IMR-90 (cell line): ENCODE measurements around the gene MAML2. TPM values are rescaled to one million over a fixed set of nuclear protein-coding genes. Genes with fewer than 3 reads are reported as not detected.
A peak's percentile ranks its signal among the peaks of the same experiment; 100 is the strongest.

Source experiments
- ATAC-seq: fragments of 200-7000 bp; cut with Tn5 transposase; 2 replicates; pipeline ENCODE4 v1.9.1; 2020; ENCODE audit warnings: low read depth, mild to moderate bottlenecking, moderate library complexity
- BruUV-seq: library from RNA; stranded (reverse); fragments of 400-500 nt; replicated peaks from 2 replicates; lab custom pipeline; 2021; lab: Mats Ljungman, UMichigan
- CTCF ChIA-PET: fragments of 300-600 bp; formaldehyde crosslinking; extraction: SDS; loops from one replicate; lab custom pipeline; 2021; ENCODE audit warnings: antibody characterized with exemption; lab: Yijun Ruan, JAX
- POLR2A ChIA-PET: fragments of 300-600 bp; sonication (Branson Sonifier 250); formaldehyde crosslinking; loops from one replicate; lab custom pipeline; 2022; ENCODE audit warnings: antibody characterized with exemption; ENCODE audit not compliant: unreplicated experiment; lab: Charles Lee
- DNase-seq: peaks from one replicate; pipeline ENCODE4 v3.0.0; 2013
- H2AFZ ChIP-seq: replicated peaks from 2 replicates; pipeline ENCODE3; 2013; ENCODE audit warnings: low read length, mild to moderate bottlenecking; ENCODE audit not compliant: poor library complexity
- H2AK5ac ChIP-seq: 2 replicates; pipeline ENCODE4 v1.6.1; 2013; ENCODE audit warnings: low read depth, low read length, inconsistent platforms
- H2AK9ac ChIP-seq: replicated peaks from 2 replicates; pipeline ENCODE3; 2013; ENCODE audit warnings: mild to moderate bottlenecking, low read depth, low read length, moderate library complexity; ENCODE audit not compliant: poor library complexity
- H2BK120ac ChIP-seq: 2 replicates; pipeline ENCODE4 v1.6.1; 2013; ENCODE audit warnings: low read depth, low read length, inconsistent platforms
- H2BK15ac ChIP-seq: 3 replicates; pipeline ENCODE4 v1.6.1; 2013; ENCODE audit warnings: low read depth, low read length, inconsistent platforms
- H2BK20ac ChIP-seq: 2 replicates; pipeline ENCODE4 v1.6.1; 2013; ENCODE audit warnings: low read depth, mild to moderate bottlenecking, inconsistent platforms, low read length, moderate library complexity
- H2BK5ac ChIP-seq: 2 replicates; pipeline ENCODE4 v1.6.1; 2013; ENCODE audit warnings: mild to moderate bottlenecking, low read depth, low read length, inconsistent platforms; ENCODE audit not compliant: poor library complexity, severe bottlenecking
- H3K14ac ChIP-seq: replicated peaks from 2 replicates; pipeline ENCODE4 v1.6.1; 2013; ENCODE audit warnings: low read depth, low read length, inconsistent platforms
- H3K18ac ChIP-seq: 2 replicates; pipeline ENCODE4 v1.6.1; 2013; ENCODE audit warnings: low read depth, low read length, control low read depth
- H3K23ac ChIP-seq: 2 replicates; pipeline ENCODE4 v1.6.1; 2013; ENCODE audit warnings: low read depth, low read length, inconsistent platforms
- H3K27ac ChIP-seq: 2 replicates; pipeline ENCODE4 v1.5.1; 2013; ENCODE audit warnings: mild to moderate bottlenecking, control low read depth, low read length; ENCODE audit not compliant: insufficient read depth
- H3K27me3 ChIP-seq: 2 replicates; pipeline ENCODE4 v1.6.1; 2013; ENCODE audit warnings: low read length; ENCODE audit not compliant: control insufficient read depth, insufficient read depth
- H3K36me3 ChIP-seq: 2 replicates; pipeline ENCODE4 v1.6.1; 2013; ENCODE audit warnings: low read length, mixed read lengths; ENCODE audit not compliant: control insufficient read depth, insufficient read depth
- H3K4ac ChIP-seq: 2 replicates; pipeline ENCODE4 v1.6.1; 2013; ENCODE audit warnings: low read depth, low read length, inconsistent platforms
- H3K4me1 ChIP-seq: 2 replicates; pipeline ENCODE4 v1.6.1; 2013; ENCODE audit warnings: low read length, mixed read lengths; ENCODE audit not compliant: control insufficient read depth, insufficient read depth
- H3K4me2 ChIP-seq: 2 replicates; pipeline ENCODE4 v1.6.1; 2013; ENCODE audit warnings: low read depth, mild to moderate bottlenecking, control low read depth, low read length, moderate library complexity
- H3K4me3 ChIP-seq: 2 replicates; pipeline ENCODE4 v1.5.1; 2013; ENCODE audit warnings: low read depth, mild to moderate bottlenecking, control low read depth, low read length, moderate library complexity; ENCODE audit not compliant: insufficient read depth
- H3K56ac ChIP-seq: 2 replicates; pipeline ENCODE4 v1.6.1; 2013; ENCODE audit warnings: low read length, inconsistent platforms; ENCODE audit not compliant: insufficient read depth; ENCODE audit errors: extremely low read depth
- H3K79me1 ChIP-seq, 2 experiments: 2 replicates each; pipeline ENCODE4 v1.6.1; 2013; ENCODE audit warnings: low read length in 2 of 2, inconsistent platforms in 1 of 2, low read depth in 1 of 2
- H3K9ac ChIP-seq: 2 replicates; pipeline ENCODE4 v1.6.1; 2013; ENCODE audit warnings: low read depth, low read length, control low read depth
- H3K9me1 ChIP-seq: 2 replicates; pipeline ENCODE4 v1.6.1; 2013; ENCODE audit warnings: low read length, inconsistent platforms; ENCODE audit not compliant: insufficient read depth
- H3K9me3 ChIP-seq: 2 replicates; pipeline ENCODE4 v1.6.1; 2013; ENCODE audit warnings: low read length; ENCODE audit not compliant: control insufficient read depth, insufficient read depth
- H4K20me1 ChIP-seq: 2 replicates; pipeline ENCODE4 v1.6.1; 2013; ENCODE audit warnings: low read length, inconsistent platforms; ENCODE audit not compliant: insufficient read depth
- H4K5ac ChIP-seq: 2 replicates; pipeline ENCODE4 v1.6.1; 2013; ENCODE audit warnings: mild to moderate bottlenecking, low read depth, low read length, control low read depth
- H4K8ac ChIP-seq, 2 experiments: 2 replicates each; pipeline ENCODE4 v1.6.1; 2013; ENCODE audit warnings: low read depth in 2 of 2, low read length in 2 of 2, control low read depth in 1 of 2, inconsistent platforms in 1 of 2
- H4K91ac ChIP-seq: 2 replicates; pipeline ENCODE4 v1.6.1; 2013; ENCODE audit warnings: low read depth, low read length, inconsistent platforms; ENCODE audit not compliant: insufficient read depth
- BHLHE40 ChIP-seq: fragments of 150-350 bp; IDR thresholded peaks from 2 replicates; pipeline ENCODE4 v1.6.1; 2016; ENCODE audit warnings: mild to moderate bottlenecking, low read depth, low read length
- CEBPB ChIP-seq: IDR thresholded peaks from 2 replicates; pipeline ENCODE4 v1.6.1; 2012; ENCODE audit warnings: low read depth, low read length, improper control_type of control experiment
- FOS ChIP-seq: fragments of 150-350 bp; IDR thresholded peaks from 2 replicates; pipeline ENCODE4 v1.6.1; 2016; ENCODE audit warnings: low read depth, low read length
- MAFK ChIP-seq: IDR thresholded peaks from 2 replicates; pipeline ENCODE4 v1.6.1; 2012; ENCODE audit warnings: low read depth, low read length, improper control_type of control experiment
- MAZ ChIP-seq: IDR thresholded peaks from 2 replicates; pipeline ENCODE4 v1.6.1; 2012; ENCODE audit warnings: low read depth, mild to moderate bottlenecking, low read length, improper control_type of control experiment, moderate library complexity, borderline replicate concordance
- MXI1 ChIP-seq: IDR thresholded peaks from 2 replicates; pipeline ENCODE4 v1.6.1; 2012; ENCODE audit warnings: low read depth, mild to moderate bottlenecking, low read length, moderate library complexity, borderline replicate concordance
- POLR2A ChIP-seq: IDR thresholded peaks from 2 replicates; pipeline ENCODE4 v1.6.1; 2012; ENCODE audit warnings: mild to moderate bottlenecking, low read depth, low read length
- RAD21 ChIP-seq: IDR thresholded peaks from 2 replicates; pipeline ENCODE4 v1.6.1; 2012; ENCODE audit warnings: low read length, improper control_type of control experiment
- WGBS, 2 experiments: methylation state at CpG; one replicate each; pipeline versions ENCODE4 v1.1.5 to v1.1.7; 2013; ENCODE audit warnings: missing lambda C conversion rate in 2 of 2; ENCODE audit not compliant: insufficient read length in 1 of 2; ENCODE audit errors: extremely low coverage in 2 of 2; 5-methylcytosine and 5-hydroxymethylcytosine counted together
- dilution Hi-C: fragments of 300-500 bp; cut with HindIII; formaldehyde crosslinking; loops from one replicate; pipeline ENCODE4 v1.14.3; 2018; ENCODE audit warnings: low sequenced_read_pairs; ENCODE audit not compliant: unreplicated experiment
- in situ Hi-C: fragments of 300-500 bp; cut with MboI; formaldehyde crosslinking; loops from 3 replicates; pipeline ENCODE4 v1.14.3; 2019; ENCODE audit warnings: low sequenced_read_pairs, inconsistent platforms, mixed read lengths
- intact Hi-C: fragments of 100-400 bp; cut with micrococcal nuclease; formaldehyde crosslinking; loops from 2 replicates; pipeline ENCODE4 v1.10.0; 2022
- polyA plus RNA-seq, 3 experiments: library from polyadenylated mRNA; depleted of rRNA; stranded (reverse); fragments of >200 nt; gene quantifications; 2 replicates each; pipeline ENCODE4 v1.2.3, GENCODE V29; 2012; ENCODE audit warnings: low replicate concordance in 1 of 3
- total RNA-seq: library from RNA; depleted of rRNA; stranded (reverse); fragments of >200 nt; gene quantifications from 2 replicates; pipeline ENCODE4 v1.2.3, GENCODE V29; 2012

Gene MAML2
- total and polyA plus RNA-seq, 2 of the 4 experiments (the other 2 are of a cell fraction), result 15.0 to 19.5 TPM

DNA sequence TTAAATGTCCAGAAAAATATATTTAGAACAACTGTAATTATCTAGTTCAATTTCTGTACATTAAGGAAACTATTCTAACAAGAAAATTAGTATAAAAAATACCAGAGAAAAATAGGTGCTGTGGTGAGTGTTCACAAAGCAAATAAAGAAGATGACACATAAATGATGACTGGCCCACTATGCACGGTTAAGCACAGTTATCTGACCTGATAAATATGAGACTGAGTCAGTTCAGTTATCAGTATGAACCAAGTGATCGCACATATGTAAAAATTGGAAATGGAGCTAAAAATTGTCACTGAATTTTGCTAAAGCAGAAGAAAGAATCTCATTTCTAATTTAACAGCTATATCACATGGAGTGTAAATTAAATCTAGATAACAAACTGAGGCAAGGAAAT lies 18.8 kb upstream of the MAML2 start:
- Histone ChIP-seq H3K18ac (no peak overlapping the region), H4K20me1 (no peaks in the 10 kb centered on the region), H3K79me1 (peaks cover 3 to 7% of the 10 kb centered on the region in 2 experiments; a peak in 2 of 4 replicates), H3K9me3 (no peaks in the 10 kb centered on the region), H2BK20ac (no peak overlapping the region), H4K5ac (no peak overlapping the region), H3K27ac (no peak overlapping the region), H3K9ac (no peak overlapping the region), H3K9me1 (peaks cover 5% of the 10 kb centered on the region; the same call in 1 of the 2 replicates), H3K4me2 (no peak overlapping the region), H3K27me3 (no peaks in the 10 kb centered on the region), H4K91ac (no peak overlapping the region), H3K23ac (no peak overlapping the region), H3K36me3 (peaks cover 9% of the 10 kb centered on the region), H3K4me1 (no peaks in the 10 kb centered on the region), H2AK9ac (no peak overlapping the region), H4K8ac (no peak overlapping the region), H3K14ac (no peak overlapping the region), H2BK5ac (no peak overlapping the region), H3K56ac (no peak overlapping the region), H2AFZ (no peak overlapping the region), H2BK15ac (no peak overlapping the region), H2BK120ac (no peak overlapping the region), H3K4me3 (no peak overlapping the region), H3K4ac (no peak overlapping the region), H2AK5ac (no peak overlapping the region)
- ChIA-PET CTCF (interaction anchor here (1.0 kb wide), 1 partner anchor 23 kb away, joined by 3 read pairs; no protein-coding TSS in a partner anchor), POLR2A (no interaction called here)
- in situ Hi-C loops, result no loop called here
- dilution Hi-C loops, result loop anchor here (25.0 kb wide), 1 partner anchor 324 kb away; no protein-coding TSS in a partner anchor
- no TSS peak for BruUV-seq
- DNase-seq (peak; percentile 45), ATAC-seq (no peak)
- intact Hi-C loops, result no loop called here
- WGBS, 2 experiments, result 40% methylated on average over 1 of the region's 2 CpGs; no CpG with 5 or more reads in 1 of the 2 experiments
- TF ChIP-seq BHLHE40 (peak; percentile 26; the same call in 1 of the 2 replicates), POLR2A (no peak), MAFK (no peak), RAD21 (no peak), MXI1 (no peak), CEBPB (no peak), MAZ (no peak), FOS (0 out of 2 replicates have a peak, but pooled peaks have one; percentile 4)
